RWPE1 (cell line): ENCODE results near the gene FEN1.

ENCODE experiments used
- CTCF ChIA-PET: fragments of 350-600 bp; sonication (Branson Sonifier 250); formaldehyde crosslinking; extraction: SDS; loops from one replicate; lab custom pipeline; 2021; lab: Yijun Ruan, JAX
- POLR2A ChIA-PET: fragments of 400-600 bp; formaldehyde crosslinking; extraction: SDS; loops from one replicate; lab custom pipeline; 2020; ENCODE audit warnings: antibody characterized with exemption; ENCODE audit not compliant: low non-redundant PET; lab: Yijun Ruan, JAX
- DNase-seq: peaks from one replicate; pipeline ENCODE4 v3.0.0; 2012; ENCODE audit warnings: low spot score
- H3K27ac ChIP-seq: fragments of 450-650 bp; 2 replicates; pipeline ENCODE4 v1.5.1; 2017
- TF ChIP-seq, protein P1 (sequence below): fragments of 450-650 bp; conservative IDR thresholded peaks from 2 replicates; pipeline ENCODE4 v1.5.1; 2017; ENCODE audit warnings: low read depth, mild to moderate bottlenecking

FEN1 gene

DNA sequence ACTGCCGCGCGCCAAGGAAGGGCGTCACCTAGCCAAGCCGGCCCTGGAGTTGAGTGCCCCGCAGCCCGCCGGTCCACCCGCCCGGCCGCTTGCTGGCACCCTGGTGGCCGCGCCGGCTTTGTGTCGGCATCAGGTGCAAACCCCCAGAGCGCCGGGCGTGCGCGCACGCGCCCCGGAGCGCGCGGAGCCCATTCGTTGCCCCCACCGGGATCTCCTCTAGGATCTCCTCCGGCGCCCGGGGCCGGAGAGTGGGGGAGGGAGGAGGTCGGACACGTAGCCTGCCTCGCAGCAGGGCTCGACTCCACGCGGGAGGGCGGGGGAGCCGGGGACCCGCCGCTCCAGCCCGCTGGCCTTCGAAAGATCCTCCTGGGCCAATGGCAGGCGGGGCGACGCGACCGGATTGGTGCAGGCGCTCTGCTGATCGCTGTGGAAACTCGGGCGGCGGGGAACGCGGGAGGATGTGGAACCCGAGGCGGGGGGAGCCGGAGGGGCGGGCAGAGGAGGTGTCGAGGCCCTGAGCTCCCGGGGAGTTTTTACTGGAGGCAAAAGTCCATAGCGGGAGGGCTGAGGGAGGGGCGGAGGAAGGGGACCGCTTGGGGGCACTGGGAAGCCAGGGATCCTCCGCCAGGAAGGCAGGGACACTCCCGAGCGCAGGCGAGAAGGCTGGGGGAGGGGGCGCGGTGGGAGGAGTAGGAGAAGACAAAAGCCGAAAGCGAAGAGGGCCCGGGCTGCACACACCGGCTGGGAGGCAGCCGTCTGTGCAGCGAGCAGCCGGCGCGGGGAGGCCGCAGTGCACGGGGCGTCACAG, 35.1 kb downstream of the FEN1 start, which contains the start of gene FADS2:
Gene FADS2, plus strand, starts transcription at position 730 of the 808 bp plus-strand sequence. CDS start 91 bp downstream, outside the sequence.
- CTCF ChIA-PET: interaction anchor here (0.7 kb wide), 1 partner anchor 144 kb away, joined by 3 read pairs; no protein-coding TSS in a partner anchor
- POLR2A ChIA-PET: no interaction called here
- peak; percentile 51 for DNase-seq
- H3K27ac ChIP-seq: peak within 1 kb of the TSS; percentile 91
- TF ChIP-seq, protein P1, sequence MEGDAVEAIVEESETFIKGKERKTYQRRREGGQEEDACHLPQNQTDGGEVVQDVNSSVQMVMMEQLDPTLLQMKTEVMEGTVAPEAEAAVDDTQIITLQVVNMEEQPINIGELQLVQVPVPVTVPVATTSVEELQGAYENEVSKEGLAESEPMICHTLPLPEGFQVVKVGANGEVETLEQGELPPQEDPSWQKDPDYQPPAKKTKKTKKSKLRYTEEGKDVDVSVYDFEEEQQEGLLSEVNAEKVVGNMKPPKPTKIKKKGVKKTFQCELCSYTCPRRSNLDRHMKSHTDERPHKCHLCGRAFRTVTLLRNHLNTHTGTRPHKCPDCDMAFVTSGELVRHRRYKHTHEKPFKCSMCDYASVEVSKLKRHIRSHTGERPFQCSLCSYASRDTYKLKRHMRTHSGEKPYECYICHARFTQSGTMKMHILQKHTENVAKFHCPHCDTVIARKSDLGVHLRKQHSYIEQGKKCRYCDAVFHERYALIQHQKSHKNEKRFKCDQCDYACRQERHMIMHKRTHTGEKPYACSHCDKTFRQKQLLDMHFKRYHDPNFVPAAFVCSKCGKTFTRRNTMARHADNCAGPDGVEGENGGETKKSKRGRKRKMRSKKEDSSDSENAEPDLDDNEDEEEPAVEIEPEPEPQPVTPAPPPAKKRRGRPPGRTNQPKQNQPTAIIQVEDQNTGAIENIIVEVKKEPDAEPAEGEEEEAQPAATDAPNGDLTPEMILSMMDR: no peak

DNA sequence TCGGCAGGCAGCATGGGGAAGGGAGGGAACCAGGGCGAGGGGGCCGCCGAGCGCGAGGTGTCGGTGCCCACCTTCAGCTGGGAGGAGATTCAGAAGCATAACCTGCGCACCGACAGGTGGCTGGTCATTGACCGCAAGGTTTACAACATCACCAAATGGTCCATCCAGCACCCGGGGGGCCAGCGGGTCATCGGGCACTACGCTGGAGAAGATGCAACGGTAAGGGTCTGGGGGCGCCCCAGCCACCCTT, 35.6 kb downstream of the FEN1 start:
- POLR2A ChIA-PET: interaction anchor here (0.5 kb wide), 1 partner anchor 61 kb away, joined by 3 read pairs; no protein-coding TSS in a partner anchor
- H3K27ac ChIP-seq: peak overlapping the region; percentile 91
- CTCF ChIA-PET: interaction anchor here (0.8 kb wide), 1 partner anchor 253 kb away, joined by 4 read pairs; no protein-coding TSS in a partner anchor

DNA sequence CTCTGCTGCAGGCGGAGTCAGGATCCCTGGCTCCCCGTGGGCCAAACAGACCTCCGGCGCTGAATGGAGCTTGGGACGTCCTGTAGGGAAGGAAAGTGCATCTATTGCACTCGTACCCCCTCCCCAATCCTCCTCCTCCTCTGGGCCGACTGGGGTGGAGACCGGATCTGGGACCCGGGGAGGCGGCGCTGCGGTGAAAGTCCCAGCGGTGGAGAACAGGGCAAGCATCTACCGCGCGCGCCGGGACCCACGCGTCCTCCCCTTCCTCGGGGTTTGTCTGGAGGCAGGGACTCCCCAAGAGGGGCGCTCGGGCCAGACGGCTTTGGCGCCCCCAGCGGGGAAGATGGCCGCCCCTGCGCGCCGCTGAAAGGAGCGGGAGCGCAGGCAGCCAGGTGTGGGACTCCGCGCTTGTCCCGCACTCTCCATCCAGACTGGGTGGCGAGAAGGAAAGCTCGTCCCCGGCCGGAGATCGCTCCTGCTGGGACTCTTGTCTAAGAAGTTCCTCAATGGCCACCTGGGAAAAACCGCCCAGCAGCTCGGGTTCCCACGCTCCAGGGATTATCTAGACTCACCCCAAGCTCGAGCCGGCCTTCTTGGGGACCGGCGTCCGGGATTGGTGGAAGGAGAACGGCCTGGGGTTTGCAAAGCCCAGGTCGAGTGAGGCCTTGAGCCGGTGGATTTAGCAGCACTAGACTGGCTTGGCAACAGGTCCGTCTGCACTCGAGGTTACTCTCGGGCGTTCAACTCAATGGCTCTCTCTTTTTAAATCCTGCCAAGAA, 36.1 kb downstream of the FEN1 start:
- POLR2A ChIA-PET: interaction anchor here (0.5 kb wide), 1 partner anchor 60 kb away, joined by 3 read pairs; no protein-coding TSS in a partner anchor
- CTCF ChIA-PET: interaction anchor here (0.5 to 0.8 kb wide), 5 partner anchors 14 to 253 kb away, joined by 3 to 5 read pairs (median 3); no protein-coding TSS in a partner anchor
- TF ChIP-seq, protein P1: peak; percentile 68
- no peak for DNase-seq
- H3K27ac ChIP-seq: peak overlapping the region; percentile 91

More for the DNA sequence above, 35.6 kb downstream of the FEN1 start:
- DNase-seq: no peak
- TF ChIP-seq, protein P1: no peak

DNA sequence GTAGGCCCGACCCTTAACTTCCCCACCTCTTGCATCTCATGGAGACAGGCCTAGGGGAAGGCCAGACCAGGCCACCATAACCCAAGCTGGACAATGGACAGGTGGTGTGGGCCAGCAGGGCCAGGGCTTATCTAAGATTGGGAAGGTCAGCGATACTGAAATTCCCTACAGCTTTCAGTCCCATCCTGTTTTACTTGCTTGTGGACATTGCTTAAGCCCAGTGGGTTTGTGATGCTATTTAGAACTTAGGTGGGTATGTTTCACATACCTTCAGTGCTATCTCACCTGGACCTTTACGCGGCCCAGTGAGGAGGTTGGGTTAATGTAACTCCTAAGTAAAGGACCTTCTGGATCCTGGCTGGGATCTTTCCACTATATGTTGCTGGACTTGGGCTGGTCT, 37.1 kb downstream of the FEN1 start:
- ChIA-PET CTCF (no interaction called here), POLR2A (no interaction called here)
- TF ChIP-seq, protein P1: no peak
- DNase-seq: no peak
- peak overlapping the region; percentile 91 for H3K27ac ChIP-seq

DNA sequence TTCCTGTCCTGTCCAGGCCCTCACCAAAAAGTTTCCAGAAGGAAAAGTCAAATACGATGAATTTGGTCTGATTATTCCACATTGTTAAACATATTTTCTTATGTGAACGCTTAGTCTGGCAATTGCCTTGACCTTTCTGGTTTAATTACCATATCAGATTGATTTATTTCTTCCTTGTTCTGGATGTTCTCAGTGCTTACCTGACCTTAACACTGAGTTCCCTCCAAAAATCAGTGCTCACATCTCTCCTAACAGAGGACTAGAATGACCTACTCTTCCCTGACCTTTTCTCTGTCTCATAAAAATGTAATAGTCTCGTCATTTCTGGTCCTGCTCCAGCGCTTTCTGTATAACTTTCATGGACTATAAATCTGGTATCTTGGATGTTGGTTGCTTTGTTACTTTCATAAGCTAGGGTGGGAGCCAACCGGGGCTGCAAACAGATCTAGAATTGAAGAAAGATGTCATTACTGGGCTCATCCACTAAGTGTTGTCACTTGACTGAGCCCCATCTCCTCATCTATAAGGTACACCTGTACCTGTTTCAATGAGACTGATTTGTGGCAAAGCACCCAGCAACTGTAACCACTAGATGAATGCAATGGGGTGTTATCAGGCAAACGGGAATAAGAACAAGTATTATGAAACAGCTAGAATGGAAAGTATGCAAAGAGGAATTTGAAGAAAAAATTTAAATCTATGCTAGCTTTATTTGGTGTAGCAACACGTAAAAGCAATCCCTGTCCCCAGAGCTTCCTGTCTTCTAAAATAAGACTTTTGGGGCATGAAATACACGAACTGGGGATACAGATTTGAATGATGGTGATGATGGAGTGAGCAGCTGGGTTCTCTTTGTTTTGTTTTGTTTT, 37.8 kb downstream of the FEN1 start:
- DNase-seq: no peak
- H3K27ac ChIP-seq: peak overlapping the region; percentile 83
- TF ChIP-seq, protein P1: no peak
- ChIA-PET CTCF (no interaction called here), POLR2A (no interaction called here)
